Astrocyte of the cerebellum (primary cell): ENCODE results near the gene GAN.

Experiments used
- DNase-seq: peaks from one replicate; pipeline ENCODE4 v3.0.0-alpha.2; 2011; ENCODE audit warnings: low read depth
- H3K4me3 ChIP-seq: 2 replicates; pipeline ENCODE4 v1.5.1; 2011; ENCODE audit warnings: mild to moderate bottlenecking, low read depth, low read length, moderate library complexity
- in situ Hi-C: cut with HindIII; loops from 2 replicates; pipeline ENCODE4 v1.10.0; 2017; ENCODE audit warnings: low sequenced_read_pairs
- TF ChIP-seq, protein P1 (sequence below): IDR thresholded peaks from 2 replicates; pipeline ENCODE4 v1.5.1; 2012; ENCODE audit warnings: low read length, low read depth, moderate library complexity, mild to moderate bottlenecking; ENCODE audit errors: missing control alignments

The GAN gene

DNA sequence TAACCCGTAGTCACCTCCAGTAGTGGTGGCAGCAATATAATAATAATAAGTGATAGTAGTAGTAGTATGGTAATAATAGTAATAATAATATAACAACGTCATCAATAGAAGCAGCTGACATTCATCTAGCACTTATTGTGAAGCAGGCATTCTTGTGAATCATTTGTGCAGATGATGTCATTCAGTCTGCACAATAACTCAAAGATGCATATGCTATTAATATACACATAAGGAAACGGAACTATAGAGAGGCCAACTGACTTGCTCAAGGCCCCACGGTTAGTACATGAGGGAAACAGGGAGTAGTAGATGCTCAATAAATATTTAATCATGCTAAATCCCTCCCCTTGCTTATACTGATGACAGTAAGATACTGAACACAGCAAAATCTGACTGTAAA, 35.4 kb upstream of the GAN start:
- H3K4me3 ChIP-seq, result no peak overlapping the region
- DNase-seq, result no peak
- TF ChIP-seq, protein P1, sequence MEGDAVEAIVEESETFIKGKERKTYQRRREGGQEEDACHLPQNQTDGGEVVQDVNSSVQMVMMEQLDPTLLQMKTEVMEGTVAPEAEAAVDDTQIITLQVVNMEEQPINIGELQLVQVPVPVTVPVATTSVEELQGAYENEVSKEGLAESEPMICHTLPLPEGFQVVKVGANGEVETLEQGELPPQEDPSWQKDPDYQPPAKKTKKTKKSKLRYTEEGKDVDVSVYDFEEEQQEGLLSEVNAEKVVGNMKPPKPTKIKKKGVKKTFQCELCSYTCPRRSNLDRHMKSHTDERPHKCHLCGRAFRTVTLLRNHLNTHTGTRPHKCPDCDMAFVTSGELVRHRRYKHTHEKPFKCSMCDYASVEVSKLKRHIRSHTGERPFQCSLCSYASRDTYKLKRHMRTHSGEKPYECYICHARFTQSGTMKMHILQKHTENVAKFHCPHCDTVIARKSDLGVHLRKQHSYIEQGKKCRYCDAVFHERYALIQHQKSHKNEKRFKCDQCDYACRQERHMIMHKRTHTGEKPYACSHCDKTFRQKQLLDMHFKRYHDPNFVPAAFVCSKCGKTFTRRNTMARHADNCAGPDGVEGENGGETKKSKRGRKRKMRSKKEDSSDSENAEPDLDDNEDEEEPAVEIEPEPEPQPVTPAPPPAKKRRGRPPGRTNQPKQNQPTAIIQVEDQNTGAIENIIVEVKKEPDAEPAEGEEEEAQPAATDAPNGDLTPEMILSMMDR, result no peak
- in situ Hi-C loops, result no loop called here

- DNase-seq, result no peak
- TF ChIP-seq, protein P1, result no peak
- H3K4me3 ChIP-seq, result no peak overlapping the region
- in situ Hi-C loops, result no loop called here
Observed at GRCh38 chr16:81280393-81280792, 34.4 kb upstream of the GAN start.

GRCh38 chr16:81283044-81283443, 31.7 kb upstream of the GAN start:
- TF ChIP-seq, protein P1, result no peak
- in situ Hi-C loops, result no loop called here
- no peak for DNase-seq
- H3K4me3 ChIP-seq, result no peak overlapping the region

- in situ Hi-C loops, result no loop called here
- TF ChIP-seq, protein P1, result no peak
- no peak for DNase-seq
- no peak overlapping the region for H3K4me3 ChIP-seq
Observed at GRCh38 chr16:81284995-81285600, 29.7 kb upstream of the GAN start.

DNA sequence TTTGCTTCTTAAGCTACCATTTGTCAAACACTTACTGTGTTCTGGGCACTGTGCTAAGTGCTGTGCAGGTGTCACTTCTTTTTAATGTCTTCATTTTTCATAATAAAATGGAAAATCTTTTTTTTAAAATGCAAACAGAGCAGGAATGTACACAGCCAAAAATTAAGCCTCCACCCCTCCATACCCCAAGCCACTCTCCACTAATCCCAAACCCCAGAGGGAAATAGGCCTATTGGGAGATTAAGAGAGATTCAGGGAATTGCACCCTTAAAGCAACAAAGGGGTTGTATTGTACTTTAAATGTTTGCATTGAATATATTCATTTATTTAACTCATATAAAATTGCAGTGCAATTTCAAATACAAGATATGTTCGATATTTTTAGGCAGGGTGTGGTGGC, 28.6 kb upstream of the GAN start:
- no peak overlapping the region for H3K4me3 ChIP-seq
- TF ChIP-seq, protein P1, result no peak
- no peak for DNase-seq
- in situ Hi-C loops, result no loop called here

DNA sequence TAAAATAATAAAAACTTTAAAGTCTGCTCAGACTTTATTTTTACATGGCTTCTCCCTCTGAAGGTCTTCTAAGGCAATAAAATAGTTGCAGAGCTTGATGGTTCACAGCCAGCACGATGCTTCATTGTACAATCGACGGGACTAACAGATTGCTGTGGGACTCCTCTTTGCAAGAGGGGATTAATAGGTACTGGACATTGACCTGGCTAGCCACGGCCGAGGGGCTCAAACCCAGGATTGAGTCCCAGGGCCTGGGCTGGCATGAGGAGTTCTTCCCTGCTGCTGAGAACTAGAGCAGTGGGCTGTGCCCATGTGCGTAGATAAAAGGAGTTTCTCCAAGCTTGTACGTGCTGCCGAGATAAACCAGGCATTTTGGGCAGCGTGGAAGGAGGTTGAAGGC, 23.6 kb upstream of the GAN start:
- no peak overlapping the region for H3K4me3 ChIP-seq
- in situ Hi-C loops, result loop anchor here (5.0 kb wide), 1 partner anchor 39 kb away; no protein-coding TSS in a partner anchor
- no peak for DNase-seq
- TF ChIP-seq, protein P1, result no peak
